Lower leg skin (tissue), 4 donors: ENCODE measurements around the gene TMEM151A. TPM values are rescaled to one million over a fixed set of nuclear protein-coding genes. Genes with fewer than 3 reads are reported as not detected.
A peak's percentile ranks its signal among the peaks of the same experiment; 100 is the strongest.

Experiments used
- DNase-seq, 2 donors: peaks; one replicate each; pipeline ENCODE4 v3.0.0-alpha.2; 2019; ENCODE audit warnings: low spot score in 2 of 2
- H3K4me3 ChIP-seq: fragments of 200-600 bp; sonication (generic); 2 replicates; pipeline ENCODE4 v1.5.1; 2017; ENCODE audit warnings: mild to moderate bottlenecking, low read depth; ENCODE audit not compliant: poor library complexity, severe bottlenecking
- POLR2A ChIP-seq, 2 donors: fragments of 450-650 bp; IDR thresholded peaks; one replicate each; pipeline ENCODE4 v1.6.1; 2016 to 2017; ENCODE audit warnings: antibody characterized with exemption in 2 of 2, mild to moderate bottlenecking in 1 of 2, moderate library complexity in 1 of 2
- WGBS, 2 donors: methylation state at CpG; one replicate each; pipeline ENCODE4 v1.1.5; 2018; 5-methylcytosine and 5-hydroxymethylcytosine counted together
- intact Hi-C: fragments of 100-400 bp; cut with DNase I; formaldehyde crosslinking; loops from one replicate; pipeline ENCODE4 v1.15.0; 2023; ENCODE audit warnings: low total_unique reads
- total RNA-seq, 4 donors: library from RNA; depleted of rRNA; stranded (reverse); fragments of >200 nt; gene quantifications; one replicate each; pipeline ENCODE4 v1.1.0, GENCODE V29; 2016
- TF ChIP-seq, protein P1 (sequence below), 3 donors: fragments of 450-650 bp; IDR thresholded peaks; one replicate each; pipeline ENCODE4 v1.5.1; 2016; ENCODE audit warnings: antibody characterized with exemption in 3 of 3, mild to moderate bottlenecking in 3 of 3, moderate library complexity in 2 of 3

The TMEM151A gene
- total RNA-seq, 4 donors from 2014 or later, result not detected

DNA sequence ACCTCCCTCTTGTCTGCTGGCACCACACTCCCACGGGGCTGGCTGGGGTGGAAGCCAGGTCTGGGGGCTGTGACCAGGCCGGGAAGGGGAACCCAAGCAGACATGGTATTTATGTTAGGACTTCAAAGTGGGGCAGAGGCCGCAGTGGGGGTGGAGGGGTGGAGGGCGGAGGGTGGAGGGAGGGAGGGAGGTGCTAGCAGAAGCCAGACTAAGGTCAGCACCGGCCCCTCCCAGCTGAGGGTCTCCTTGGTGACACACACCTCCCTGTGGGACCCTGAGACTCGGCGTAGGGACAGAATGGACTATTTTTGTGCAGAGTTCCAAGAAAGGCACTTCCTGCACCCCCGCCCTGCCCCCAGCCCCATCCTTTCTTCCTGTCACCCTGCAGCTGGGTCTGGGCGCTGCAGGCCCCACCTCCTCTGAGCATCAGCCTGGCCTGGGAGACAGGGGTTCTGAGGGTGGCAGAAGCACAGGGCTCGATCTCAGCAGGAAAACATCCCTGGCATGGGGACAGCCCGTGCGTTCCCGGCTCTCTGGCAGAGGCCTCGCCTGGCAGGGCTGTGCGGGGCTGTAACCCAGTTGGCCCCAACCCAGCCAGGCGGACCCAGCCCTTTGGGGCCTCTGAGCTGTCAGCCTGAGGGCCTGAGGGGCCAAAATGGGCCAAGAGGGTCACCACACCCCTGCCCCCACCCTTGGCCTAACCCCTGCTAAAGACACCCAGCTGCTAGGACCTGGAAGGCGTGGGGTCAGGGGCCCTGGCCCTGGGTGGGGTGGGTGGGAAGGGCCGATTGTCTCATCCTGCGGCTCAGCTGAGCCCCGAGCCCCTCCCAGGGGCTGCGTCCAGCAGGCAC lies 34.8 kb downstream of the TMEM151A start:
- H3K4me3 ChIP-seq, result no peak overlapping the region
- WGBS, 2 donors, result 30 to 34% methylated on average over 11 to 21 of the region's 21 CpGs
- peak in 1 of 2 donors; percentile 89 for DNase-seq
- intact Hi-C loops, result no loop called here
- no peak for TF ChIP-seq POLR2A (IDR thresholded peaks at IDR 0.05)
- TF ChIP-seq, protein P1, sequence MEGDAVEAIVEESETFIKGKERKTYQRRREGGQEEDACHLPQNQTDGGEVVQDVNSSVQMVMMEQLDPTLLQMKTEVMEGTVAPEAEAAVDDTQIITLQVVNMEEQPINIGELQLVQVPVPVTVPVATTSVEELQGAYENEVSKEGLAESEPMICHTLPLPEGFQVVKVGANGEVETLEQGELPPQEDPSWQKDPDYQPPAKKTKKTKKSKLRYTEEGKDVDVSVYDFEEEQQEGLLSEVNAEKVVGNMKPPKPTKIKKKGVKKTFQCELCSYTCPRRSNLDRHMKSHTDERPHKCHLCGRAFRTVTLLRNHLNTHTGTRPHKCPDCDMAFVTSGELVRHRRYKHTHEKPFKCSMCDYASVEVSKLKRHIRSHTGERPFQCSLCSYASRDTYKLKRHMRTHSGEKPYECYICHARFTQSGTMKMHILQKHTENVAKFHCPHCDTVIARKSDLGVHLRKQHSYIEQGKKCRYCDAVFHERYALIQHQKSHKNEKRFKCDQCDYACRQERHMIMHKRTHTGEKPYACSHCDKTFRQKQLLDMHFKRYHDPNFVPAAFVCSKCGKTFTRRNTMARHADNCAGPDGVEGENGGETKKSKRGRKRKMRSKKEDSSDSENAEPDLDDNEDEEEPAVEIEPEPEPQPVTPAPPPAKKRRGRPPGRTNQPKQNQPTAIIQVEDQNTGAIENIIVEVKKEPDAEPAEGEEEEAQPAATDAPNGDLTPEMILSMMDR (IDR thresholded peaks at IDR 0.05), result no peak

DNA sequence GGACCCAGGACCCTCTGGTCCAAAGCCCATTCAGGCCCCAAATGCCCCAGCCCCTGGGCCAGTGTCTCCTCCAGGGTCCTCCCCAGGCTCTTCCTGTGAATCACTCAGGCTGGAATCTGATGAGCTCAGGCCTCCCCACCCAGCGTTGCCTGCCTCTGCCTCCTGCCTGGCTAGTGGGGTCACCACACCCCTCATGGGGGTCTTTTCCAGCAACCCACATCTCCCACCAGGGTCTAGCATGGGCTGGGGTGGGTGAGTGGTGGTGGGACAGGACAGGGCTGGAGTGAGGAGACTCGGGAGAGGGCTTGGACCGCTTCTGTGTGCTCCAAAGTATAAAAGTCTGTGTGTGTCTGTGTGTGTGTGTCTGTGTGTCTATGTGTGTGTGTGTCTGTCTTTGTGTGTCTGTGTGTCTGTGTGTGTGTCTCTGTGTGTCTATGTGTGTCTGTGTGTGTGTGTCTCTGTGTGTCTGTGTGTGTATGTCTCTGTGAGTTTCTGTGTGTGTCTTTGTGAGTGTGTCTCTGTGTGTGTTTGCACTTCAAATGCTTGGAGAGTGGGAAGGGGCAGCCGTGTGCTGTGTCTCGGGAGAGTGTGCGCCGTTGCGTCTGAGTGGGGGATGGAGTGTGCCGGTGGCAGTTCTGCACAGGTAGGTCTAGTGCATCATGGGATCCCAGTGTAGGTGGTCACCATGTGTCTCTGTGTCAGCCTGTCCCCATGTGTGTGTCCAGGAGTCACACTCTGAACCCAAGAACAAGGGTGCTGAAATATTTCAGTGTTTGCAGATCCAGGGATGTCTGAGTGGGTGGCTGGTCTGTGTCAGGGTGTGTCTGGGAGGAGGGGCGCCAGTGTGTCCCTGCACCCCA lies 35.7 kb downstream of the TMEM151A start:
- 41 to 54% methylated on average over 10 of the region's 10 CpGs for WGBS, 2 donors
- TF ChIP-seq POLR2A (IDR thresholded peaks at IDR 0.05), result no peak
- TF ChIP-seq, protein P1 (IDR thresholded peaks at IDR 0.05), result no peak
- intact Hi-C loops, result no loop called here
- peak in 1 of 2 donors; percentile 88 for DNase-seq
- H3K4me3 ChIP-seq, result no peak overlapping the region

DNA sequence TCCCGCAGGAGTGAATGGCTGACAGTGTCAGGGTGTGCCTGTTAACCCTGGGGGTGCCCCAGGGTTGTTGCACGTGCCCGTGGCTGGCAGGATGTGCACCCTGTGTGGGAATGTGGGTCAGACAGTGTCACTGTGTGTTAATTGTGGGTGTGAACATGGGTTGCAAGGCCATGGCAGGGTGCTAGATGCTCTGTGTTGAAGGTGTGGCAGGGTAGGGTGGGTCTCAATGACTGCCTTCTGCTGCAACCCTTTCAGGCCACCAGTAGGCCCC lies 36.3 kb downstream of the TMEM151A start:
- intact Hi-C loops, result no loop called here

DNA sequence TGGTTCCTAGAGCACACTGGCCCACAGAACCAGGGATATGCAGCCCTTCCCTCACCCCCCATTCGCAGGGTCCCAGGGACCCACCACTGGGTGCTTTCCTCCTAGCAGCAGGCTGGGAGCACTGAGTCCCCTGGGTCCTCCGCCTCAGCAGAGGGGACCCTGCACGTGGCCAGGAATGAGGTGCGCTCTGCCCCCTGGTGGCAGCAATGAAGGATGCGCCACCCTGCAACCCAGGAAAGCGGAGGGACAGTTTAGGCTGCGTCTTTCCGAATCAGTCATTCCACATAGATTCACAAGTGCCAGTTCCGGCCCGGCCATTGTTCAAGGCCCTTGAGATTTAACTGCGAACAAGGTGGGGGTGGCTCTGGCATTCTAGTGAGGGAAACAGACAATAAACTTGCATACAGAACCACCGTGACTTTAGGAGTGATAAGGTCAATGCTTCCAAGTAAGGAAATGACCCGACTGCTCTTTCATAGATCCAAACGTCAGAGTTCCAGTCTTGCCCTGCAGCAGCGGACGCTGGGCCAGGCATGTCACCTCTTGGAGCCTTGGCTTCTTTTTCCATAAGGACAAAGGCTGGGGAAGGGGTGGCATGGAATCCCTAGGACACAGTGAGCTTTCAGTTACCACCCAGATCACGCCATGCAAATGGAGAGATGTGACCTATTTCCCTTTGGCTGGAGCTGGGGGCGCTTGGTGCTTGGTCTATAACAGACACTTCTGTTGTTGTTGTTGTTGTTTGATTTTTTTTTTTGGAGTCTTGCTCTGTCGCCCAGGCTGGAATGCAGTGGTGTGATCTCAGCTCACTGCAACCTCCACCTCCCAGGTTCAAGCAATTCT lies 36.8 kb downstream of the TMEM151A start:
- no peak overlapping the region for H3K4me3 ChIP-seq
- peak; percentile 68 to 96 for DNase-seq
- 8 to 14% methylated on average over 16 to 19 of the region's 19 CpGs for WGBS, 2 donors
- TF ChIP-seq, protein P1 (IDR thresholded peaks at IDR 0.05), result peak in 1 of 3 donors; percentile 91
- no peak for TF ChIP-seq POLR2A (IDR thresholded peaks at IDR 0.05)
- intact Hi-C loops, result no loop called here

More for the DNA sequence above, 36.3 kb downstream of the TMEM151A start:
- H3K4me3 ChIP-seq, result no peak overlapping the region
- DNase-seq, result peak in 1 of 2 donors; percentile 88
- WGBS, 2 donors, result 10 to 31% methylated on average over 3 of the region's 3 CpGs
- TF ChIP-seq, protein P1 (IDR thresholded peaks at IDR 0.05), result no peak
- no peak for TF ChIP-seq POLR2A (IDR thresholded peaks at IDR 0.05)

DNA sequence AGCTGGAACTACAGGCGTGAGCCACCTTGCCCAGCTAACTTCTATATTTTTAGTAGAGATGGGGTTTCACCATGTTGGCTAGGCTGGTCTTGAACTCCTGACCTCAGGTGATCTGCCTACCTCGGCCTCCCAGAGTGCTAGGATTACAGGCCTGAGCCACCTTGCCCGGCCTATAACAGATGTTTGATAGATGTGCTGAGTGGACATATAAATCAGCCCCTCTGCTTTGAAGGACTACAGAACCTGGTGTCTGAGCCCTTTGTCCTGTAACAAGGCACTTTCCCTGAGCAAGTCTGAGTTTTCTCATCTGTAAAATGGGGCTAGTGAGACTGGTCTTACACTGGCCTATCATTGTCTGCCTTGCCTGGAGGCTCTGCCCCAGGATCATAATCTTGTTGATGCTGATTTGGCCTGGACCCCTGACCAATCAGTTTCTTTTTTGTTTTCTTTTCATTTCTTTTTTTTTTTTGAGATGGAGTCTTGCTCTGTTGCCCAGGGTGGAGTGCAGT lies 37.5 kb downstream of the TMEM151A start:
- TF ChIP-seq, protein P1 (IDR thresholded peaks at IDR 0.05), result no peak
- no peak for TF ChIP-seq POLR2A (IDR thresholded peaks at IDR 0.05)
- intact Hi-C loops, result no loop called here
- DNase-seq, result no peak
- H3K4me3 ChIP-seq, result no peak overlapping the region
- 83 to 89% methylated on average over 3 of the region's 3 CpGs for whole genome bisulfite sequencing, 2 donors
